Stimulated activated CD4-positive, alpha-beta T cell treated with anti-CD3 and anti-CD28 coated beads, Interleukin-2, amount 100 ng/mL, for 24 hours (primary cell): ENCODE measurements around the gene KCTD1.

Experiments used
- DNase-seq, 2 donors: peaks; one replicate each; pipeline ENCODE4 v3.0.0-alpha.2; 2020

The KCTD1 gene

DNA sequence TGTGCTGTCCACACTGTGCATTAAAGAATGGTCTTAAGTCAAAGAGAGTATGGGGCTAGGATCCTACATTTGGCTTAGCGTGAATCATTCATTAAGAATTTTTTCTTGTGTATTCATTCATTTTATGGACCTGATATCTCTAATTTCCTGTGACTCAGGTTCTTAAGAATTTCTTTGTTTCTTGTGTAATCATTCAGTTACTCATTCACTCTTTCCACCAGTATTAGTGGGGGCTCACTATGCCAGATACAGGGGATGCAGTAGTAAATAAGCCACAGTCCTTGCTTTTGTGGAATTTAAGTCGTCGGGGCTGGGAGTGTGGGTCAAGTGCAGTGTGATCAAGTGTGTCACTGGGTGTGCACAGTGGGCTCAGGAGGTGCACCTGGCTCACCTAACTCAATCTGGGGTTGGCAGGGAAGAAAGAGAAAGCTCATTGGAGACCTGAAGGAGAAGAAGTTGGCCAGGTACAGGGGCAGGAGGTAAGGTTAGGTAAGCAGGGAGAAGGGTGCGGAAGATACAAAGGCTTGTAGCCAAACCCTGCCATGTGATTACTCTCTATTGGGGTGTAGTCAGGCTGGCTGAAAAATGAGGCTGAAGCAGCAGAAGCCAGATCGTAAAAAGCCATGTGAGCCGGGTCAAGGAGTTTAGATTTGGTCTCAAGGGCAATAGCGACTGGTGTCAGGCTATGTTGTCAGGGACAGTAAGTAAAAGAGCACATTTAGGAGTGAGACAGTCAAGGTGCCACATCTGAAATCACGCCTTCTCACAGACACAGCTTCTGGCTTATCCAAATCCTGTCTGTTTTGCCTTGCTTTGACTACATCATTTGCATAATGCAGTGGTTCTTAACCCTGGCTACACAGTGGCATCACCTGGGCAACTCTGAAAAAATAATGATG lies 67.2 kb downstream of the KCTD1 start:
- DNase-seq, result no peak

GRCh38 chr18:26479681-26480079 lies 68.7 kb downstream of the KCTD1 start:
- no peak for DNase-seq

DNA sequence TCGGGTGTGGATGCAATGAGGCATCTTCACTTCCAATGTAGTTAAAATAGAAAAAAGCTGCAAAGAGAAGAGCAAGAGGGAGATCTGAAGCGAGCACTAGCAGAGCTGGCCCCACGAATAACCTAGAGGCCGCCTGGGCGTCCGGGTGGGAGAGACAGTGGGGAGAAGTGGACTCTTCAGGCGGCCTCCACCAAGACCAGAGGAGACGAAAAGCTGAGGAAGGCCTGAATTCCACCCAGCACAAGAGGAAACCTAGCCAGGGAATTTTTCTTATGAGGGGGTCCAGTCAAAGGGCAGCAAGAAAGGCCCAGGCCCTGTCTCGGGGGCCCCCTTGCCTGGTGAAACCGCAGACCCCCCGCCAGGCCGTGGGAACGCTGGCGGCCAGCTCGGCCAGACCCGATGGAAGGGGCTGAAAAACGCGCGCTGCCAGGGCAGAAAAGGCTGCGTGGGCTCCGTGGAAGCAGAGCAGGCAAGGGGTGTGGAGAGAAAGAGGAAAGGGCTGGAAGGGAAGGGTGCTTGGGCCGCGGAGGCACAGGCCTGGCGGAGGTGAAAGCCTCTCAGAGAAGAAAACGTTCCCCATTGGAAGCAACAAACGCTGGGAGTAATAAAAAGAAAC lies 69.2 kb downstream of the KCTD1 start:
- no peak for DNase-seq

DNA sequence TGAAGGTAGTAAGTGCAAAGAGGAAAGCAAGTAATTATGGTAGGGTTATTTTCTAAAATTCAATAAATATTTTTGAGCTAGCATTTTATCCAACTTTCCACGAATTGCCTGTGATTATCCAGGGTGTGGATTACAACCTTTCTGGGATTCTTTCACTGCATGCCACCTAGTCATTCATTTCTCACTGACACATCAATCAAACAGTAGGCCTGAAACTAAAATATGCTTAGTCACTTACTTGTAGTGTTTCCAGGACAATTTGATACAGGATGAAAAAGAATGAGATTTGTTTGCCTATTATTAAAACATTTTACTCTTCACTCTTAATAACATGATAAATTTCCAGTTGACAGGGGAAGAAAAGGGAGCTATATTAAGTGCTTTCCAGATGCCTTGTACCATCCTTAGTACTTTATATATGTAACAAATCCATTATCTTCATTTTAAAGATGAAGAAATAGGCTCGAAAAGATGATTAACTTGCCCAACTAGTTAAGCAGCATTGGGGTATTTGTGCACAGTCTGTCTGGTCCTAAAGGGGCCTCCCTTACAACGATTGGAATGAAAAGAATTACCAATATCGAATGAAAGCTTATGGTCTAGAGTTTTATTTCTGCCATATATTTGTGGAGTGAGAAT lies 70.4 kb downstream of the KCTD1 start:
- DNase-seq, result no peak

DNA sequence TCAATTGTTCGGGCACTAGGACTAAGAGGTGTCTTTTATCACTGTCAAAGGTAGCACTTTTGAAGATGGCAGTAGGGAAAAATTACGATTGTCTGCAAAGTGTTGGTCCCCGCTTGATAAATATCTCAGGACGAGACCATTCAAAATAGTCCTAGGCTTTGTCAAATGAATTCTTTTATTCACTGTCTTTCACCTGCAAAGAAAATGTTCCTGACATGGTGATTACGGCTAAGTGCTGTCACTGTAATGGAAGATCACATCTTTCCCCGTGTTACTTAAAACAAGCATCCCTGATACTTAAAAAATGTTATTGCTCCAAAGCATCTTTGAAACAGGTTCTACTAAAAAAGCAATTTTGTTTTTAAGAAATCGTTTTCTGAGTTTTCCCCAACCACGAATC lies 71.7 kb downstream of the KCTD1 start:
- DNase-seq, result no peak

DNA sequence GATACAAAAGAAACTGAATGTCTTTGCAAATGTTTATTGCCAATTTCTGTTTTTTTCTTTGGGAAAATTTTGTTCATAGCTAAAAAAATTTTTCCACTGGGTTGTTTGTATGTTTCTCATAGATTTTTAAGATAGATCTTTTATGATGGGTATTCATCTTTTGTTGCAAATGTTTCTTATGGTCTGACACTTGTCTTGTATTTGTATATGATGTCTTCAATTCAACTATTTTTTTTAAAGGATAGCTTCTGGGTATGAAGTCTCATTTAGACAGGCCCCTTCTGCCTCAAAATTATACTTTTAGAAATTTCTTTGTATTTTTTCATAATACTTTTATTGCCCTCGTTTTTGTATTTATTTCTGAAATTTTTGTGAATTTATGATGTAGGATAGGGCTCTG lies 73.8 kb downstream of the KCTD1 start:
- no peak for DNase-seq

DNA sequence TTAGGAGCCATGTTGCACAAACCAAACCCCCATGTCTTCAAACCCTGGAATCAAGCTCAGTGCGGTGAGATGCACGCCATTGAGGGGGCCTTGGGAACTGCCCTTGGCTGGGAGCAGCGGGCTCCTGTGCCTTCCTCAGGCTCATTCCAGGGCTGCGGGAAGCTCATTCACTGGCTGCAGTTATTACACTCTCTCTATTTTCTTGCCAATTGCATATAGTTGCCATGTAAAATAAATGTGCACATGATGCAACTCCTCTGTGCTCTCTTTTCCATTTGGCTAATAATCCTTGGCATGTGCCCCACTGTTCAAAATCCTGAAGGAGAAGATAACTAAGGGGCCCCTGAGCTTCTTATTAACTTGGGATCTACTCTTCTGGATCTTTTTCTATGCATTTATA lies 74.7 kb downstream of the KCTD1 start:
- DNase-seq, result no peak

GRCh38 chr18:26471826-26472225 lies 76.5 kb downstream of the KCTD1 start:
- no peak for DNase-seq

DNA sequence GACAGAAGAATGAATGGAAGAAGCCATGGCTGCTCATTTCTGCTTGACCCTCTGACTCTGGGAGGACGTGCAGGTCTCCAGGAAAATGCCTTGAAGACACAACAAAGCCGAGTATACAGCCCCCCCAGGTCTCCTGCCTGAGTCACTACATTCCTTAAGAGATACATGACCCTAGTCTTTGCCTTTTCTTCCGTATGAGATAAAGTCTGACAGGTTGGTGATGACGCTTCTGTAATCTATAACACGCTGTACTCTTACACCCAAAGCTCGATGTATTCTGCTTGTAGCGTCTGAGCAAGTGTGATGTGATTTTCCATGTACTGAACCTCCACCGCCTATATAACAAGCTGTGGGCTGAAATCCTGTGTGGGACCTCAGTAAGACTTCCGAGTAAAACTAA lies 77.3 kb downstream of the KCTD1 start:
- no peak for DNase-seq

DNA sequence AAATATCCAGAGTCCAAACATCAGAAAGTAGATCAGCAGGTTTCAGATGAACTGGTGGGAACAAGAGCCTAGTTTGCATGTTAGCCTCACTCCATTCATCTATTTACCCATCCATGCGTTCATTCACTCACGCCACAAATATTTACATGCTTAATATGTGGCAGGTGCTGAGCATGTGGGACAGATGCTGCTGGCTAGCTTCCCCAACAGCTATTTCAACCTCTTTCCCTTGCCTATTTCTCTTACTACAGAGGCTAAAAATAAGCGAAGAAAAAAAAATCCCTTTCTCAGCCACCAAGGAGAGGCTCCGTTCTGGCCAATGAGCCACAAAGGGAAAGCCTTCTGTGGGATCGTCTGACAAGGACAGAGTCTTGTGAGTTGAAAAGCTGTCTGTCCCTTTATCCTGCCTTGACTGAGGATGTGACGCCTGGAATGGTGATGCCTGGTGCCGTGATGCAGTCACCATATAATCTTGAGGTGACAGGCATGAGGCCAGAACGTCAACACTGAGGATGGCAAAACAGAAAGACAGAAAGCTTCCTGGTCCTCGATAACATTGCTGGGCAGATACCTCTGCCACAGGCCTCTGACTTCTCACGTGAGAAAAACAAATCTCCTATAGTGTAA lies 78.2 kb downstream of the KCTD1 start:
- no peak for DNase-seq

- peak in 1 of 2 donors; percentile 11 for DNase-seq
Observed at GRCh38 chr18:26468931-26469340, 79.4 kb downstream of the KCTD1 start.

- no peak for DNase-seq
Observed at GRCh38 chr18:26466026-26466425, 82.3 kb downstream of the KCTD1 start.

GRCh38 chr18:26465431-26465830 lies 82.9 kb downstream of the KCTD1 start:
- no peak for DNase-seq

DNA sequence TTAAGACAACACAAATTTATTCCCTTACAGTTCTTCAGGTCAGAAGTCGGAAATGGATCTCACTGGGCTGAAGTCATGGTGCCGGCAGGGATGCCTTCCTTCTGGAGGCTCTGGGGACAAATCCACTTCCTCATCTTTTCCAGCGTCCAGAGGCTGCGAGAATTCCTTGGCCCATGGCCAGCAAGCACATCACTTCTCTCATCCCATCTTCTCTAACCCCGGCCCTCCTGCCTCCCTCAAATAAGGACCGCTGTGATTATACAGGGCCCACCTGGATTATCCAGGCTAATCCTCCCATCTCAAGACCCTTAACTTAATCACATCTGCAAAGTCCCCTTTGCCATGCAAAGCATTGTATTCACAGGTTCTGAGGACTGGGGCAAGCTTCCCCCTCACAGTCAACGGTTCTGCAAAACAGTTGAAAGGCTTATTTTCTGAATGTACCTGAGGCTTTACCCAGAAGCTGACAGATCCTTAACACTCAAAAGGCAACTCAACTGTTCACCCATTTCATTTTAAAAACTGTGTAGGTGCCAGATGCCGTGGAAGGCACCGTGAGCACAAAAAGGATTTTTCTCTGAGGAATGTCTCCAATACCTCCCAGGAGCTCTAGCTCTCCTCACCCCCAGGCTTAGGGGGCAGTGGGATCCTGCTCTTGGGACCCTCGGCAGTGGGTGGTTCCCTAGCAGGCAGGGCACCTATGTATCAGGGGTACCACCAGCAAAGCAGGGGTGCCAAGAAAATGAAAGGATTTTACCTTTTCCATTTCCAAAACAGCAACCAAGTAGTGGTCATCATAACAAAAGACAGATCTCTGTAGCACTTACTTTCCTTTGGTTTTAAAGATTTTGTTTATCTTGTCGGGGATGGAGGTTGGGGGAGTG lies 84.0 kb downstream of the KCTD1 start:
- no peak for DNase-seq

- no peak for DNase-seq
Observed at GRCh38 chr18:26462355-26462754, 86.0 kb downstream of the KCTD1 start.

DNA sequence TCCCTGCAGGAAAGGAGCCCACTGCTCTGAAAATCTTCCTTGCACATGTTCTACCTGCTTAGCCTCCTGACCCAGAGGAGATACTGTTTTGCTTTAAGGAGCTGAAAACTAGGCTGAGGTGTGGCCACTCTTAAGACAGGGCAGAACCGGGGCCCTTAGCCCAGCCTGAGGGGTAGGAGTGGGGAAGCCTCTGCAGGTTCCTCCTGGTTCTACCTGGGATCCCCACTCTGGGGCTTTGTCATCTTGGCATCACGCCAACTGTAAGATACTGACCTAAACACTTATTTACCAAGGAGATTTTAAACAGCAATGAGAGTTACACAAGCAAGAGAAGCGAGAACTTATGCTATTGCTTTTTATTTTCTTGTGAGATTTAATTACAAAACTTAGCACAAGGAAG lies 86.9 kb downstream of the KCTD1 start:
- no peak for DNase-seq

DNA sequence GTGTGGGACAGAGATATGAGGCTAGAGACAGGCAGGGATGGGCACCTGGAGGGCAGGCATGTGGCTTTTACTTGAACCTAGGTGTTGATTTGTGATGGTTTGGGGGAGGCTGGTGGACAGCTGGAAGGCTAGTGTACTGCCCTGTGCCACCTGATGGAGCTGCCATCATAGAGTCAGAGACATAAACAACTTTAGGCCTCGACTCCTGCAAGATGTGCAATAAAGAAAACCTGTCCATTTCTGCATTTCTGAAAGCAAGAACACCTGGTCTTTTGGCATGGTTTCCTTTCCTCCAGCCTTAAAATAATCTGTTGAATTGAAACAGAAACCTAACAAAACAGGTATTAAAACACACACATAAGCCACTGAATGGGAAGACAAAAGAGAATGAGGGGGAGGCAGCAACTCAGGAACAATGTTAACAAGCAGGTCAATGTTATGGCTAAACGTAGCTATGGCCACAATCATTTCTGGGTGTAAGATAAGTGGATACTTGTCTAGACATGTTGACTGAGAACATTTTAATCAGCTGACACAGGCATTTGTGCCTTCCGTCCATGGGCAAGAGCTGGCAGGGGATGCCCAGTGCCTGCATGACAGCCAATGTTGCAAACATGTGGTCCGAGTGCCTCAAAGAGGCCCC lies 87.8 kb downstream of the KCTD1 start:
- DNase-seq, result no peak

- no peak for DNase-seq
Observed at GRCh38 chr18:26459884-26460283, 88.5 kb downstream of the KCTD1 start.

GRCh38 chr18:26459340-26459739 lies 89.0 kb downstream of the KCTD1 start:
- no peak for DNase-seq

- DNase-seq, result no peak
Observed at GRCh38 chr18:26458526-26459232, 89.7 kb downstream of the KCTD1 start.

GRCh38 chr18:26457611-26458353 lies 90.6 kb downstream of the KCTD1 start:
- no peak for DNase-seq
